NCI-H1092 (cell line): ENCODE measurements around the gene RPS6KB2.
"Not testable (repeated sequence)": the region's sequence is repeated elsewhere in the genome, so short reads cannot be mapped to it uniquely, and the experiment has no call there.

Source experiments
- DNase-seq: peaks from one replicate; lab custom pipeline; 2025; lab: John Stamatoyannopoulos, UW

RPS6KB2 gene

GRCh38 chr11:67397986-67398660 lies 30.2 kb upstream of the RPS6KB2 start:
- no peak for DNase-seq

- DNase-seq, result no peak
These were observed 29.4 kb upstream of the RPS6KB2 start for GRCh38 chr11:67398661-67399563.

- no peak for DNase-seq
These were observed 27.9 kb upstream of the RPS6KB2 start for GRCh38 chr11:67400251-67400941.

- DNase-seq, result no peak
These were observed 27.3 kb upstream of the RPS6KB2 start for GRCh38 chr11:67400942-67401494.

- peak; percentile 90 for DNase-seq
These were observed 26.7 kb upstream of the RPS6KB2 start, which contains the start of gene PPP1CA for GRCh38 chr11:67401495-67402191. TSS of gene PPP1CA (minus strand) at chr11:67401858. CDS start at chr11:67401782, 76 bp downstream.

GRCh38 chr11:67402192-67402839 lies 26.0 kb upstream of the RPS6KB2 start:
- not testable (repeated sequence) for DNase-seq

GRCh38 chr11:67403085-67403484 lies 25.2 kb upstream of the RPS6KB2 start:
- not testable (repeated sequence) for DNase-seq

GRCh38 chr11:67404515-67405195 lies 23.6 kb upstream of the RPS6KB2 start:
- DNase-seq, result no peak

GRCh38 chr11:67405196-67405567 lies 23.1 kb upstream of the RPS6KB2 start:
- no peak for DNase-seq

- DNase-seq, result no peak
These were observed 22.5 kb upstream of the RPS6KB2 start for GRCh38 chr11:67405688-67406339.

GRCh38 chr11:67406420-67406968 lies 21.8 kb upstream of the RPS6KB2 start:
- no peak for DNase-seq

- no peak for DNase-seq
These were observed 21.2 kb upstream of the RPS6KB2 start for GRCh38 chr11:67406969-67407687.

GRCh38 chr11:67407688-67408163 lies 20.6 kb upstream of the RPS6KB2 start:
- no peak for DNase-seq

GRCh38 chr11:67408437-67409200 lies 19.7 kb upstream of the RPS6KB2 start:
- DNase-seq, result no peak

- DNase-seq, result no peak
These were observed 19.0 kb upstream of the RPS6KB2 start for GRCh38 chr11:67409261-67409666.

- DNase-seq, result no peak
These were observed 18.4 kb upstream of the RPS6KB2 start for GRCh38 chr11:67409781-67410368.

GRCh38 chr11:67410369-67410831 lies 17.9 kb upstream of the RPS6KB2 start:
- no peak for DNase-seq
